Measurements from ENCODE around the gene SFN.

DNA sequence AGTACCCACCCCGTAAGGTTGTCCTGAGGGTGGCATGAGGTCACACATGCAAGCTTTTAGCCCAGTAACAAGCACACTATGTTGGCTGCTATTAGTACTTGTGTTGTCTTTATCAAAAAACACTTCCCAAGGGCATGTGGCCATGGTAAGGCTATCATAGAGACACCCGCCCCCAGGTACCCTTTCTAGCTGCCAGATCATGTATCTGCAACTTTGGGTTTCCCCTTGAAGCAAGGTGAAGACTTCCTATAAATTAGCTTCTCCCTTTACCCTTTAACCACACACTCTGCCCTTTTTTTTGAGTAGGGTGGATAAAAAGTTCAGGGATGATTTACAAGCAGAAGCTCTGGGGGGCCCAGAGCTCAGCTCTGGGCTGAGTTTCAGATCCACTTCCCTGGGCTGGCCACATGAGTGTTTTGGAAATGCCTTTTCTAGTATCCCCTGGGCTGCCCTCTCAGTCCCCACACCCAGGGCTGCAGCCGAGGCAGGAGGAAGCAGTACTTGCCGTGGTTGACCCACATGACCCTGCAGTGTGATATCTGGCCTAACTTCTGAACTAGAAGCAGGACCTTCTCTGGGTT lies 34.4 kb upstream of the SFN start:
- TF ChIP-seq, protein P1, sequence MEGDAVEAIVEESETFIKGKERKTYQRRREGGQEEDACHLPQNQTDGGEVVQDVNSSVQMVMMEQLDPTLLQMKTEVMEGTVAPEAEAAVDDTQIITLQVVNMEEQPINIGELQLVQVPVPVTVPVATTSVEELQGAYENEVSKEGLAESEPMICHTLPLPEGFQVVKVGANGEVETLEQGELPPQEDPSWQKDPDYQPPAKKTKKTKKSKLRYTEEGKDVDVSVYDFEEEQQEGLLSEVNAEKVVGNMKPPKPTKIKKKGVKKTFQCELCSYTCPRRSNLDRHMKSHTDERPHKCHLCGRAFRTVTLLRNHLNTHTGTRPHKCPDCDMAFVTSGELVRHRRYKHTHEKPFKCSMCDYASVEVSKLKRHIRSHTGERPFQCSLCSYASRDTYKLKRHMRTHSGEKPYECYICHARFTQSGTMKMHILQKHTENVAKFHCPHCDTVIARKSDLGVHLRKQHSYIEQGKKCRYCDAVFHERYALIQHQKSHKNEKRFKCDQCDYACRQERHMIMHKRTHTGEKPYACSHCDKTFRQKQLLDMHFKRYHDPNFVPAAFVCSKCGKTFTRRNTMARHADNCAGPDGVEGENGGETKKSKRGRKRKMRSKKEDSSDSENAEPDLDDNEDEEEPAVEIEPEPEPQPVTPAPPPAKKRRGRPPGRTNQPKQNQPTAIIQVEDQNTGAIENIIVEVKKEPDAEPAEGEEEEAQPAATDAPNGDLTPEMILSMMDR (IDR thresholded peaks at IDR 0.05; ENCODE audit: insufficient read depth, low read length) = no peak
- TF ChIP-seq, protein P2, sequence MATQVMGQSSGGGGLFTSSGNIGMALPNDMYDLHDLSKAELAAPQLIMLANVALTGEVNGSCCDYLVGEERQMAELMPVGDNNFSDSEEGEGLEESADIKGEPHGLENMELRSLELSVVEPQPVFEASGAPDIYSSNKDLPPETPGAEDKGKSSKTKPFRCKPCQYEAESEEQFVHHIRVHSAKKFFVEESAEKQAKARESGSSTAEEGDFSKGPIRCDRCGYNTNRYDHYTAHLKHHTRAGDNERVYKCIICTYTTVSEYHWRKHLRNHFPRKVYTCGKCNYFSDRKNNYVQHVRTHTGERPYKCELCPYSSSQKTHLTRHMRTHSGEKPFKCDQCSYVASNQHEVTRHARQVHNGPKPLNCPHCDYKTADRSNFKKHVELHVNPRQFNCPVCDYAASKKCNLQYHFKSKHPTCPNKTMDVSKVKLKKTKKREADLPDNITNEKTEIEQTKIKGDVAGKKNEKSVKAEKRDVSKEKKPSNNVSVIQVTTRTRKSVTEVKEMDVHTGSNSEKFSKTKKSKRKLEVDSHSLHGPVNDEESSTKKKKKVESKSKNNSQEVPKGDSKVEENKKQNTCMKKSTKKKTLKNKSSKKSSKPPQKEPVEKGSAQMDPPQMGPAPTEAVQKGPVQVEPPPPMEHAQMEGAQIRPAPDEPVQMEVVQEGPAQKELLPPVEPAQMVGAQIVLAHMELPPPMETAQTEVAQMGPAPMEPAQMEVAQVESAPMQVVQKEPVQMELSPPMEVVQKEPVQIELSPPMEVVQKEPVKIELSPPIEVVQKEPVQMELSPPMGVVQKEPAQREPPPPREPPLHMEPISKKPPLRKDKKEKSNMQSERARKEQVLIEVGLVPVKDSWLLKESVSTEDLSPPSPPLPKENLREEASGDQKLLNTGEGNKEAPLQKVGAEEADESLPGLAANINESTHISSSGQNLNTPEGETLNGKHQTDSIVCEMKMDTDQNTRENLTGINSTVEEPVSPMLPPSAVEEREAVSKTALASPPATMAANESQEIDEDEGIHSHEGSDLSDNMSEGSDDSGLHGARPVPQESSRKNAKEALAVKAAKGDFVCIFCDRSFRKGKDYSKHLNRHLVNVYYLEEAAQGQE (IDR thresholded peaks at IDR 0.05; ENCODE audit: insufficient replicate concordance, low read depth) = no peak

Measured in HL-60 (cell line).